Ramos (cell line): Measurements from ENCODE around the gene CAPN13.

ENCODE experiments used
- in situ Hi-C: fragments of 300-500 bp; cut with MboI; formaldehyde crosslinking; loops from one replicate; pipeline ENCODE4 v1.14.3; 2022; ENCODE audit warnings: low sequenced_read_pairs; ENCODE audit not compliant: unreplicated experiment

Gene CAPN13

GRCh38 chr2:30688956-30689401 lies 118.3 kb downstream of the CAPN13 start:
- in situ Hi-C loops: no loop called here

- in situ Hi-C loops: no loop called here
Measured at GRCh38 chr2:30686669-30687068, 120.6 kb downstream of the CAPN13 start.

- in situ Hi-C loops: no loop called here
Measured at GRCh38 chr2:30686000-30686399, 121.2 kb downstream of the CAPN13 start.

- in situ Hi-C loops: no loop called here
Measured at GRCh38 chr2:30684996-30685395, 122.2 kb downstream of the CAPN13 start.

GRCh38 chr2:30684516-30684915 lies 122.7 kb downstream of the CAPN13 start:
- in situ Hi-C loops: no loop called here

GRCh38 chr2:30684026-30684425 lies 123.2 kb downstream of the CAPN13 start:
- in situ Hi-C loops: no loop called here

- in situ Hi-C loops: no loop called here
Measured at GRCh38 chr2:30683236-30683956, 123.8 kb downstream of the CAPN13 start.

- in situ Hi-C loops: no loop called here
Measured at GRCh38 chr2:30681022-30681421, 126.2 kb downstream of the CAPN13 start.

GRCh38 chr2:30680121-30680520 lies 127.1 kb downstream of the CAPN13 start:
- in situ Hi-C loops: no loop called here

GRCh38 chr2:30679426-30680088 lies 127.7 kb downstream of the CAPN13 start:
- in situ Hi-C loops: no loop called here

GRCh38 chr2:30678410-30679137 lies 128.7 kb downstream of the CAPN13 start:
- in situ Hi-C loops: no loop called here

- in situ Hi-C loops: no loop called here
Measured at GRCh38 chr2:30677861-30678385, 129.3 kb downstream of the CAPN13 start.

GRCh38 chr2:30677231-30677630 lies 130.0 kb downstream of the CAPN13 start:
- in situ Hi-C loops: no loop called here

- in situ Hi-C loops: no loop called here
Measured at GRCh38 chr2:30675758-30676157, 131.5 kb downstream of the CAPN13 start.

GRCh38 chr2:30673127-30673526 lies 134.1 kb downstream of the CAPN13 start:
- in situ Hi-C loops: no loop called here
